ENCODE data around the gene PANK1. TPM values are rescaled to one million over a fixed set of nuclear protein-coding genes. Genes with fewer than 3 reads are reported as not detected.

PANK1 gene
- total RNA-seq, 1 experiment from 2014 or later, result 19.2 TPM

GRCh38 chr10:89574368-89574767 is 70.7 kb downstream of the PANK1 start:
- Histone ChIP-seq H3K27ac (ENCODE audit: low read depth, low read length, poor library complexity, severe bottlenecking) (no peak overlapping the region), H3K27me3 (replicated peaks; ENCODE audit: insufficient read depth, low read depth, low read length, poor library complexity) (no peaks in the 10 kb centered on the region), H3K36me3 (ENCODE audit: insufficient read depth, low read length, poor library complexity, severe bottlenecking) (no peaks in the 10 kb centered on the region), H3K4me1 (ENCODE audit: insufficient read depth, low read length, poor library complexity, severe bottlenecking) (no peaks in the 10 kb centered on the region), H3K4me3 (ENCODE audit: low read depth, low read length, poor library complexity, severe bottlenecking) (no peak overlapping the region), H3K9me3 (ENCODE audit: low read depth, low read length, poor library complexity, severe bottlenecking) (no peaks in the 10 kb centered on the region)
- BruUV-seq (replicated peaks), result no TSS peak
- DNase-seq (ENCODE audit: low spot score), result no peak
- ChIA-PET CTCF (no interaction called here), POLR2A (ENCODE audit: low non-redundant PET) (no interaction called here)
- intact Hi-C loops (cut with micrococcal nuclease; ENCODE audit: unreplicated experiment), result no loop called here
- TF ChIP-seq CTCF (conservative IDR thresholded peaks at IDR 0.05; ENCODE audit: low read depth, low read length) (no peak), EZH2 (IDR thresholded peaks at IDR 0.05; ENCODE audit: borderline replicate concordance, low read depth, low read length, poor library complexity, severe bottlenecking) (no peak)

GRCh38 chr10:89567576-89568245 is 77.3 kb downstream of the PANK1 start:
- TF ChIP-seq EZH2 (IDR thresholded peaks at IDR 0.05; ENCODE audit: borderline replicate concordance, low read depth, low read length, poor library complexity, severe bottlenecking) (no peak), CTCF (conservative IDR thresholded peaks at IDR 0.05; ENCODE audit: low read depth, low read length) (no peak)
- Histone ChIP-seq H3K9me3 (ENCODE audit: low read depth, low read length, poor library complexity, severe bottlenecking) (no peaks in the 10 kb centered on the region), H3K27ac (ENCODE audit: low read depth, low read length, poor library complexity, severe bottlenecking) (no peak overlapping the region), H3K4me3 (ENCODE audit: low read depth, low read length, poor library complexity, severe bottlenecking) (no peak overlapping the region), H3K27me3 (replicated peaks; ENCODE audit: insufficient read depth, low read depth, low read length, poor library complexity) (no peaks in the 10 kb centered on the region), H3K36me3 (ENCODE audit: insufficient read depth, low read length, poor library complexity, severe bottlenecking) (no peaks in the 10 kb centered on the region), H3K4me1 (ENCODE audit: insufficient read depth, low read length, poor library complexity, severe bottlenecking) (no peaks in the 10 kb centered on the region)
- CTCF ChIA-PET, result no interaction called here
- POLR2A ChIA-PET (ENCODE audit: low non-redundant PET), result no interaction called here
- intact Hi-C loops (cut with micrococcal nuclease; ENCODE audit: unreplicated experiment), result loop anchor here (5.0 kb wide), 1 partner anchor 135 kb away; the partner anchor contains the start of gene KIF20B
- DNase-seq (ENCODE audit: low spot score), result no peak
- no TSS peak for BruUV-seq (replicated peaks)

GRCh38 chr10:89566992-89567391 is 78.0 kb downstream of the PANK1 start:
- Histone ChIP-seq H3K9me3 (ENCODE audit: low read depth, low read length, poor library complexity, severe bottlenecking) (no peaks in the 10 kb centered on the region), H3K4me3 (ENCODE audit: low read depth, low read length, poor library complexity, severe bottlenecking) (no peak overlapping the region), H3K27ac (ENCODE audit: low read depth, low read length, poor library complexity, severe bottlenecking) (no peak overlapping the region), H3K4me1 (ENCODE audit: insufficient read depth, low read length, poor library complexity, severe bottlenecking) (no peaks in the 10 kb centered on the region), H3K36me3 (ENCODE audit: insufficient read depth, low read length, poor library complexity, severe bottlenecking) (no peaks in the 10 kb centered on the region), H3K27me3 (replicated peaks; ENCODE audit: insufficient read depth, low read depth, low read length, poor library complexity) (no peaks in the 10 kb centered on the region)
- ChIA-PET CTCF (no interaction called here), POLR2A (ENCODE audit: low non-redundant PET) (no interaction called here)
- TF ChIP-seq CTCF (conservative IDR thresholded peaks at IDR 0.05; ENCODE audit: low read depth, low read length), result no peak
- no peak for TF ChIP-seq EZH2 (IDR thresholded peaks at IDR 0.05; ENCODE audit: borderline replicate concordance, low read depth, low read length, poor library complexity, severe bottlenecking)
- no peak for DNase-seq (ENCODE audit: low spot score)
- BruUV-seq (replicated peaks), result no TSS peak
- intact Hi-C loops (cut with micrococcal nuclease; ENCODE audit: unreplicated experiment), result loop anchor here (5.0 kb wide), 1 partner anchor 135 kb away; the partner anchor contains the start of gene KIF20B

Measured in A673 (cell line).